Dedifferentiated amniotic fluid mesenchymal stem cell (primary cell): Measurements from ENCODE around the gene ZCCHC24.
"Not testable (repeated sequence)": the region's sequence is repeated elsewhere in the genome, so short reads cannot be mapped to it uniquely, and the experiment has no call there.

ENCODE experiments used
- DNase-seq: peaks from one replicate; pipeline ENCODE4 v3.0.0-alpha.2; 2016; ENCODE audit errors: extremely low spot score

ZCCHC24 gene

DNA sequence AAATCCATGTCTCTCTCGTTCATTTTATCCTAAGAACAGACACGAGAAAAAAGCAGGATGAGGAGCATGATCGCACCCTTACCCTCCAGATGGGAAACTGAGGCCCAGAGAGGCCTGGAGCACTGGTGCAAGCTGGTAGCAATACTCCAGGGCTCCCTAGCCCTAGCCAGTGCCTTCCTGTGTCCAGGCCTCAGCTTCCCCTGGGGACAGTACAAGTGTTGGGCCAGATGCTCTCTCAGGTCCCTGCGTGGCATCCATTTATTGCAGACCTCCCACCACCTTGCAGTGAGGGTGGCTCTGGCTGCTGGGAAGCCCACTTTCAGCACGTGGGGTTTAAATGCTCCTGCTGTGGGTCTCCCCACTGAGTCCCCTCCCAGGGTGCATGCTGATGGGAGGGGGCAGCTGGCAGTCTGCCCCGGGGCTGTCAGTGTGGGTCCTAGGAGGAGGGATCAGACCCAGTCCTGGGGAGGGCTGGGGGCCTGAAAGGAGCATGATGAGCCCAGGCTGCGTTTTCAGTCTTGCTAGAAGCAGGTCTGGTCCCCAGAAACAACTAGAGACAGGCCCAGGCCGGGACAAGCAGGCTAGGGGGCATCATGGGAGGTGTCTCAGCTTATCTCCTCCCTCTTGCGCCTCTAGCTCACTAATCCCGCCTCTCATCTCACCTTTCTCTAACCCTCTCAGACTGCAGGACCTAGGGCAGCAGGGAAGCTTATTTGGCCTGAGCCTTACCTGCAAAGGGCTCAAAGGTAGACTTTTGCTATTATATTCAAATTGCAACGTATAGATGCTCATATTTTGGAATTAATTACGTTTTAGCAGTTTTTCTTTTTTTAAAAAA, 98.8 kb downstream of the ZCCHC24 start:
- no peak for DNase-seq

GRCh38 chr10:79346012-79346340, 99.4 kb downstream of the ZCCHC24 start:
- no peak for DNase-seq

- DNase-seq, result no peak
Observed at GRCh38 chr10:79345241-79346011, 100.0 kb downstream of the ZCCHC24 start.

DNA sequence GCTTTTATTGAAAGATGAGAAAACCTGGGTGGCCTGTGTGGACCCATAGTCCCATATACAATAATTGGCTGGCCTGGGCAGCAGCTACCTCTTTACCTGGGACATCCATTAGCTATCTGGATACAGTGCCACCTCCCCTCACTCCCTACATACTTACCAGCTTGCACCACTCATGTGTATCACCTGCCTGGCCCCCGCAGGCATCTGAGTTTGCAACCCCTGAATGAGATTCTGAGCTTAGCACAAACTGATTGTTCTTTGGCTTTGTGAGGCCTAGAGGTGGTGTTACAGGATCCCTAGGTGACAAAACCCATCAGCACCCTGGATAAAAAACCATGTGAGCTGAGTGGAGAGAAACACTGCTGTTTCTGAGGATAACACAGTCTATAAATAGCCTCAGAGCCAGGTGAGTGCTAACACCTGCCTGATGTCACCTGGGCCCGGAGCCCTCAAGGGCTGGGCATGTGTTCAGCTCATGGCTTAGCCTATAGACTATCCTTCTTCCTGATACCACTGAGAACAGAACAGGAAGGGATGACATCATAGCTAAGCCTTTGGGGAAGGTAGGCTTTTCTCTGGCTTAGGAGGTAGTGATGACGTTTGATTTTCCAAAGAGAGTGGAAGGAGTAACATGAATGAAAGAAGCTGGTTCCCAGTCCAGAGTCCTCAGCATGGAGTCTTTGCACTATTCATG, 100.8 kb downstream of the ZCCHC24 start:
- DNase-seq, result no peak

GRCh38 chr10:79342811-79343561, 102.4 kb downstream of the ZCCHC24 start:
- DNase-seq, result no peak

DNA sequence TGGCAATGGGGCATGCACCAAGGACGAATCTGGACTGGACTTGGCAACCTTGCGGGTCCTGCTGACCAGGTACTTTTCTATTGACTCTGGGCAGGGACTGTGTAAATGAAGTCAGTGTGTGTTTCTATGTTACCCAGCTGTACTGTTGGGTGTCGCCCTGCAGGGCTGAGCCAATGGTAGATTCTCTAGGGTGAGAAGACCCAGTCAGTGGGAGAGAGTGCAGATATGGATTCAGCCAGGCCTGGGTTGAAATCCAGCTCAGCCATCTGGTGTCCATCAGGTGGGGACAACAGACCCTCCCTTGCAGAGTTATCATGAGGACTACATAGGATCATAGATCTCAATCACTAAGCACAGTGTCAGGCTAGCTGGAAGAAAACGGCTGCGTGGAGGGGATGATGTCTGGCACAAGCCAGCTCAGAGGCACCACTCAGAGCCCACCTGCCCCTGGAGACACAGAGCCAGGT, 103.1 kb downstream of the ZCCHC24 start:
- no peak for DNase-seq

GRCh38 chr10:79340646-79341244, 104.7 kb downstream of the ZCCHC24 start:
- no peak for DNase-seq

DNA sequence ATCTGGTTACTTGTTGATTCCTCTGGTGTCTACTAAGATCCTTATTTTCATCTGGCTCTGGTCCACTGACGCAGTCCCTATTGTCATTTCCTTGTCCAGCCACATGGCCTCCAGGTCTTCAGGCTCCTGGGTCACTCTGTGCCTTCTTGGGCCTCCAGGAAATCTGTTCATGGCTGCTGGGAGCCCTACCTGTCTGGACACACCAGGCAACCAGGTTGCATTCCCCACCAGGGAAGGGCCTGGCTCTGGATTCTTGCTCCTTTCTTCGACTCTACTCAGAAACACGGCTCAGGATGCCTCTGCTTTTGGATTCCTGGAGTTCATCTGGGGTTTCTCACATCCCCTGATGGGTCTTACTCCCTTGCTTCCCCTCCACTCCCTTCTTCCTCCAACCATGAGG, 106.2 kb downstream of the ZCCHC24 start:
- DNase-seq, result no peak

DNA sequence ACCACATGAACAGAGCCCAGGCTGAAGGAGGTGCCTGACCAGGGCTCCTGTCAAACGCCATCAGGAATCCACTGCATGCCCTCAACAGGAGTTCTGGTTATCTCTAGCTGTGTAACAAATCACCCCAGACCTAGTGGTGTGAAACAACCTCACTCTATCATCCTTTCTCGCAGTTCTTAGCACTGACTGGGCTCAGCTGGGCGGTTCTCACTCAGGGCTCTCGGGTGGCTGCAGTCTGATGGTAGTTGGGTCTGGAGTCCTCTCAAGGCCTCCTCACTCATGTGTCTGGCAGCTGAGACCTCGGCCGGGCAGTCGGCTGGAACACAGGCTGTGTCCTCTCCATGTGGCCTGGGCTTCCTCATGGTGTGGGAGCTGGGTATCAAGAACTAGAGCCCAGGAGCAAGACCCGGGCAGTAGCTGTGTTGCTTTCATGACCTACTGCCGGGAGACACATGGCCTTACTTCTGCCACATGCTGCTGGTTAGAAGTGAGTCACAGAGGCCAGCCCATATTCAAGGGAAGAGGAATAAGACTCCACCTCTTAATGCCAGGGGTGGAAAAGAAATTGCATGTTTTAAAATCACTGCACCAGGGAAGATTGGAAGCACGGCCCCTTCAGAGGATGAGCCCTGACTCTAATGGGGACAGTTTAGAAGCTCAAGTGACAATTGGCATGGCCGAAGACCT, 107.5 kb downstream of the ZCCHC24 start:
- not testable (repeated sequence) for DNase-seq

DNA sequence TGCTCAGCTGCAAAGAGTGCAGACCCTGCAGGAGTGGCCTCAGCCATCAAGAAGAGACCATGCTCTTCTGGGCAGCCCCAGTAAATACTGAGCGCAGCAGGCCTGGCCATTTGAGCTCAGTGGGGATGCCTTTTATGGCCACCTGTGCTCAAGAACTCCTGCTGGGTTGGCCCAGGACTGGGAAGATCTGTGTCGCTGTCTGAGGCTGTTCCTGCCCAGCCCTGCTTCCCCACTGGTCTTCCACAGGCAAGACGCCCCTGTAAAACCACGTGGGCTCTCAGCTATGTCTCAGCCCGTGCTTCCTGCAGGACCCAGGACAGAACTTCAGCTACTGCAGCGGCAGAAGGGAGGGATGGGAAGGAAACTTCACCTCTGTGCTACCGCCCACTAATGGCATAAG, 108.7 kb downstream of the ZCCHC24 start:
- DNase-seq, result no peak

- no peak for DNase-seq
Observed at GRCh38 chr10:79336276-79336675, 109.1 kb downstream of the ZCCHC24 start.

GRCh38 chr10:79335470-79336235, 109.8 kb downstream of the ZCCHC24 start:
- no peak for DNase-seq

GRCh38 chr10:79335094-79335469, 110.3 kb downstream of the ZCCHC24 start:
- no peak for DNase-seq

DNA sequence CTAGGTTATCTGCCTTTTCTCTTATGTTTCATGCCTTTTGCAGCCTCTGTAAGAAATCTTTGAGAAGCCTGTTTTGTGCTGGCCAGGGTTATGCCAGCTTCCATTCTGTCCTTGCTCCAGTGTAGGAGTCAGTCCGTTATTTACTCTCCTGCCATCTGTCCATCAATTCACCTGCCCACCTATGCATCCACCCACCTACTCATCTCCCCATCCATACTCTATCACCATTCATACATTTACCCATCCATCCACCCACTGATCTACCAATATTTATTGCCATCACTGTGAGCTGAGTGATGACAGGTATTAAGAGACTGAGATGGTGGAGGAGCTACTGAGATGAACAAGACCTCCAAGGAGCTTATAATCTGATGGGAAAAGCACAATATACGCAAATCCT, 110.9 kb downstream of the ZCCHC24 start:
- no peak for DNase-seq

- peak; percentile 52 for DNase-seq
Observed at GRCh38 chr10:79333513-79333912, 111.9 kb downstream of the ZCCHC24 start.

- DNase-seq, result not testable (repeated sequence)
Observed at GRCh38 chr10:79332610-79333315, 112.7 kb downstream of the ZCCHC24 start.
